Thyroid gland (tissue), 4 donors: ENCODE measurements around the gene IL17RC. TPM values are rescaled to one million over a fixed set of nuclear protein-coding genes. Genes with fewer than 3 reads are reported as not detected.

Experiments
- DNase-seq, 2 donors: peaks; one replicate each; pipeline ENCODE4 v3.0.0-alpha.2; 2019
- H3K27ac ChIP-seq, 3 donors: fragments of 200-600 bp; sonication (generic); 1 replicate in 2 of 3; 2 replicates in 1 of 3; pipeline ENCODE4 v1.5.1; 2016 to 2019; ENCODE audit warnings: mild to moderate bottlenecking in 1 of 3, moderate library complexity in 1 of 3
- H3K27me3 ChIP-seq: fragments of 200-600 bp; sonication (generic); one replicate; pipeline ENCODE4 v1.5.1; 2019
- H3K36me3 ChIP-seq, 2 donors: fragments of 200-600 bp; sonication (generic); one replicate each; pipeline ENCODE4 v1.5.1; 2016 to 2019
- H3K4me1 ChIP-seq, 2 donors: fragments of 200-600 bp; sonication (generic); one replicate each; pipeline ENCODE4 v1.5.1; 2017 to 2019
- H3K4me3 ChIP-seq, 3 donors: fragments of 200-600 bp; sonication (generic); replicated peaks in 1 of 3; 1 replicate in 2 of 3; 2 replicates in 1 of 3; pipeline ENCODE4 v1.5.1; 2016; ENCODE audit warnings: mild to moderate bottlenecking in 1 of 3
- H3K9me3 ChIP-seq: fragments of 200-600 bp; sonication (generic); one replicate; pipeline ENCODE4 v1.5.1; 2017
- CTCF ChIP-seq, 6 experiments: fragments of 200-600 bp in 3 of 6; fragments of 450-650 bp in 3 of 6; sonication (generic) in 3 of 6; IDR thresholded peaks; one replicate each; pipeline ENCODE4 v1.5.1; 2016 to 2019; ENCODE audit warnings: antibody characterized with exemption in 6 of 6, mild to moderate bottlenecking in 2 of 6, inconsistent platforms in 1 of 6, moderate library complexity in 1 of 6
- POLR2A ChIP-seq, 2 donors: fragments of 450-650 bp; IDR thresholded peaks; one replicate each; pipeline ENCODE4 v1.6.1; 2017; ENCODE audit warnings: antibody characterized with exemption in 2 of 2, mild to moderate bottlenecking in 2 of 2, moderate library complexity in 1 of 2
- WGBS, 2 donors: methylation state at CpG; one replicate each; pipeline ENCODE4 v1.1.5; 2017; 5-methylcytosine and 5-hydroxymethylcytosine counted together
- intact Hi-C: fragments of 100-400 bp; cut with DNase I; formaldehyde crosslinking; loops from one replicate; pipeline ENCODE4 v1.15.1; 2023
- total RNA-seq, 4 donors: library from RNA; depleted of rRNA; stranded (reverse); fragments of >200 nt; gene quantifications; one replicate each; pipeline ENCODE4 v1.2.3, GENCODE V29; 2016

IL17RC gene
- total RNA-seq, 4 donors from 2014 or later = 64.2 to 70.2 (median 68.0) TPM

DNA sequence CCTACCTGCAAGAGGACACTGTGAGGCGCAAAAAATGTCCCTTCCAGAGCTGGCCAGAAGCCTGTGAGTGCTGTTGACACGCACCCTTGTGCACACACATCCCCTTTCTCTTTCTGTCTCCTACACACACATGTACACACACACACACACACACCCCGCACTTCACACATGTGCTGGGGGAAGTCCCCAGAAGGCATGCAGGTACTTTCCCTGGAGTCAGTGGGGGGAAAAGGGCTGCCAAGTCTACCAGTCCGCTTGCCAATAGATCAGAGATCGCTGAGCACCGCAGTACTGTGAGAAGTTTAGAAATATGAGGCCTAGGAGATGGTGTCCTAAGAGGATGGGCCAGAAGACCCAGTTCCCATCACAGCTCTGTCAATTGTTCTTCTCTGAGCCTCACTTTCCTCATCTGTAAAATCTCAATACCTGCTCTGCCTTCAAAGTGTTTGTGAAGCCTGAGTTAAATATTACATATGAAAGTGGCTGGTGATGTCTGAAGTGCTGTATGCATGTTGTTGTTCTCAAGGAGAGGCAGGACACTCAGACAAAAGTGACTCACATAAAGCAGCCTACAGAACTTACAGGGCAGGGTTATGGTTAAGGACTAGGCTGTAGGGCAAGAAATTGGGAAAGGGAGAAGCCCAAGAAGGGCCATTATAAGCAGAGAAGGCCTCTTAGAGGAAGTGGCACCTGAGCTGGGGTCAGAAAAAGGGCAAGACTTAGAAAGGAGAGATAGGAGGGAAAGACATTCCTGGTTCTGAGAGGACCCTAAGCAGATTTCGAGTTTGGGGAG is 7.5 kb upstream of the IL17RC start:
- 81 to 92% methylated on average over 7 of the region's 7 CpGs for WGBS, 2 donors
- H3K27ac ChIP-seq = no peak overlapping the region
- H3K36me3 ChIP-seq = no peaks in the 10 kb centered on the region
- TF ChIP-seq POLR2A (IDR thresholded peaks at IDR 0.05) (no peak), CTCF (IDR thresholded peaks at IDR 0.05) (no peak)
- no peak for DNase-seq
- no peaks in the 10 kb centered on the region for H3K9me3 ChIP-seq
- H3K4me1 ChIP-seq = peaks cover 3% of the 10 kb centered on the region in 2 donors
- H3K4me3 ChIP-seq = no peak overlapping the region
- intact Hi-C loops = no loop called here
- H3K27me3 ChIP-seq = no peaks in the 10 kb centered on the region

GRCh38 chr3:9911863-9912262 is 5.0 kb upstream of the IL17RC start:
- no peak for DNase-seq
- Histone ChIP-seq H3K9me3 (no peaks in the 10 kb centered on the region), H3K27ac (no peak overlapping the region), H3K36me3 (no peaks in the 10 kb centered on the region), H3K27me3 (no peaks in the 10 kb centered on the region), H3K4me3 (no peak overlapping the region), H3K4me1 (peaks cover 18 to 20% of the 10 kb centered on the region in 2 donors)
- WGBS, 2 donors = 89 to 93% methylated on average over 8 of the region's 8 CpGs
- intact Hi-C loops = no loop called here
- TF ChIP-seq CTCF (IDR thresholded peaks at IDR 0.05) = no peak
- no peak for TF ChIP-seq POLR2A (IDR thresholded peaks at IDR 0.05)

GRCh38 chr3:9912294-9912935 is 4.5 kb upstream of the IL17RC start:
- TF ChIP-seq CTCF (IDR thresholded peaks at IDR 0.05) (no peak), POLR2A (IDR thresholded peaks at IDR 0.05) (no peak)
- WGBS, 2 donors = 85 to 88% methylated on average over 7 of the region's 7 CpGs
- H3K27me3 ChIP-seq = no peaks in the 10 kb centered on the region
- H3K4me1 ChIP-seq = peaks cover 20 to 23% of the 10 kb centered on the region in 2 donors
- no peak for DNase-seq
- no peaks in the 10 kb centered on the region for H3K9me3 ChIP-seq
- H3K4me3 ChIP-seq = no peak overlapping the region
- H3K27ac ChIP-seq = no peak overlapping the region
- intact Hi-C loops = no loop called here
- H3K36me3 ChIP-seq = no peaks in the 10 kb centered on the region

GRCh38 chr3:9913601-9914000 is 3.3 kb upstream of the IL17RC start:
- WGBS, 2 donors = 79 to 95% methylated on average over 5 of the region's 5 CpGs
- Histone ChIP-seq H3K4me1 (peaks cover 29 to 33% of the 10 kb centered on the region in 2 donors), H3K36me3 (no peaks in the 10 kb centered on the region), H3K27me3 (no peaks in the 10 kb centered on the region), H3K27ac (no peak overlapping the region), H3K4me3 (no peak overlapping the region), H3K9me3 (no peaks in the 10 kb centered on the region)
- no peak for TF ChIP-seq POLR2A (IDR thresholded peaks at IDR 0.05)
- no peak for TF ChIP-seq CTCF (IDR thresholded peaks at IDR 0.05)
- no peak for DNase-seq
- intact Hi-C loops = no loop called here

DNA sequence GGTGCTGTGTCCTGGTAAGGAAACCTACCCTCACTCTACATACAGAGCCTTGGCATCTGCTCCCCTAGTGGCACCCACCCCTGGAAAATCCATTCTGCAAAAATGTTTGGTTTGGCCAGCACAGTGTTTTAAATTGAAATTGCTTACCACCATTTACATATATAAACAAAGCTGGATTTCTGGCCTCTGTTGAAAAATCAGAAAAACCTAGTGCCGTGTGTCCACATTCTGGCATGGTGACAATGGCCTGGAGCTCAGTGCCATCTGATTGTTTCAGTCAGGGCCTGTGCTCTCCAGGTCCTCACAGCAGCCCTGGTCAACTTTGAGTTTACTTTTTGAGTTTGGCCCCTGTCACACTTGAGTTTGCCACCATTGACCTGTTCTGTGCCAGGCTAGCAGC is 2.9 kb upstream of the IL17RC start:
- Histone ChIP-seq H3K27me3 (no peaks in the 10 kb centered on the region), H3K4me1 (peaks cover 29 to 33% of the 10 kb centered on the region in 2 donors), H3K9me3 (no peaks in the 10 kb centered on the region), H3K36me3 (no peaks in the 10 kb centered on the region), H3K4me3 (no peak overlapping the region), H3K27ac (peak overlapping the region in 1 of 3 donors; percentile 74)
- peak in 1 of 2 donors; percentile 37 for DNase-seq
- no peak for TF ChIP-seq CTCF (IDR thresholded peaks at IDR 0.05)
- TF ChIP-seq POLR2A (IDR thresholded peaks at IDR 0.05) = no peak
- intact Hi-C loops = no loop called here
- WGBS, 2 donors = 25 to 64% methylated on average over 1 of the region's 1 CpG
